IMR-90 (cell line): ENCODE measurements around the gene PGS1. TPM values are rescaled to one million over a fixed set of nuclear protein-coding genes. Genes with fewer than 3 reads are reported as not detected.

Source experiments
- ATAC-seq: fragments of 200-7000 bp; cut with Tn5 transposase; 2 replicates; pipeline ENCODE4 v1.9.1; 2020; ENCODE audit warnings: low read depth, mild to moderate bottlenecking, moderate library complexity
- BruUV-seq: library from RNA; stranded (reverse); fragments of 400-500 nt; replicated peaks from 2 replicates; lab custom pipeline; 2021; lab: Mats Ljungman, UMichigan
- CTCF ChIA-PET: fragments of 300-600 bp; formaldehyde crosslinking; extraction: SDS; loops from one replicate; lab custom pipeline; 2021; ENCODE audit warnings: antibody characterized with exemption; lab: Yijun Ruan, JAX
- POLR2A ChIA-PET: fragments of 300-600 bp; sonication (Branson Sonifier 250); formaldehyde crosslinking; loops from one replicate; lab custom pipeline; 2022; ENCODE audit warnings: antibody characterized with exemption; ENCODE audit not compliant: unreplicated experiment; lab: Charles Lee
- DNase-seq: peaks from one replicate; pipeline ENCODE4 v3.0.0; 2013
- H2AFZ ChIP-seq: replicated peaks from 2 replicates; pipeline ENCODE3; 2013; ENCODE audit warnings: low read length, mild to moderate bottlenecking; ENCODE audit not compliant: poor library complexity
- H2AK5ac ChIP-seq: 2 replicates; pipeline ENCODE4 v1.6.1; 2013; ENCODE audit warnings: low read depth, low read length, inconsistent platforms
- H2AK9ac ChIP-seq: replicated peaks from 2 replicates; pipeline ENCODE3; 2013; ENCODE audit warnings: mild to moderate bottlenecking, low read depth, low read length, moderate library complexity; ENCODE audit not compliant: poor library complexity
- H2BK120ac ChIP-seq: 2 replicates; pipeline ENCODE4 v1.6.1; 2013; ENCODE audit warnings: low read depth, low read length, inconsistent platforms
- H2BK15ac ChIP-seq: 3 replicates; pipeline ENCODE4 v1.6.1; 2013; ENCODE audit warnings: low read depth, low read length, inconsistent platforms
- H2BK20ac ChIP-seq: 2 replicates; pipeline ENCODE4 v1.6.1; 2013; ENCODE audit warnings: low read depth, mild to moderate bottlenecking, inconsistent platforms, low read length, moderate library complexity
- H2BK5ac ChIP-seq: 2 replicates; pipeline ENCODE4 v1.6.1; 2013; ENCODE audit warnings: mild to moderate bottlenecking, low read depth, low read length, inconsistent platforms; ENCODE audit not compliant: poor library complexity, severe bottlenecking
- H3K14ac ChIP-seq: replicated peaks from 2 replicates; pipeline ENCODE4 v1.6.1; 2013; ENCODE audit warnings: low read depth, low read length, inconsistent platforms
- H3K18ac ChIP-seq: 2 replicates; pipeline ENCODE4 v1.6.1; 2013; ENCODE audit warnings: low read depth, low read length, control low read depth
- H3K23ac ChIP-seq: 2 replicates; pipeline ENCODE4 v1.6.1; 2013; ENCODE audit warnings: low read depth, low read length, inconsistent platforms
- H3K27ac ChIP-seq: 2 replicates; pipeline ENCODE4 v1.5.1; 2013; ENCODE audit warnings: mild to moderate bottlenecking, control low read depth, low read length; ENCODE audit not compliant: insufficient read depth
- H3K27me3 ChIP-seq: 2 replicates; pipeline ENCODE4 v1.6.1; 2013; ENCODE audit warnings: low read length; ENCODE audit not compliant: control insufficient read depth, insufficient read depth
- H3K36me3 ChIP-seq: 2 replicates; pipeline ENCODE4 v1.6.1; 2013; ENCODE audit warnings: low read length, mixed read lengths; ENCODE audit not compliant: control insufficient read depth, insufficient read depth
- H3K4ac ChIP-seq: 2 replicates; pipeline ENCODE4 v1.6.1; 2013; ENCODE audit warnings: low read depth, low read length, inconsistent platforms
- H3K4me1 ChIP-seq: 2 replicates; pipeline ENCODE4 v1.6.1; 2013; ENCODE audit warnings: low read length, mixed read lengths; ENCODE audit not compliant: control insufficient read depth, insufficient read depth
- H3K4me2 ChIP-seq: 2 replicates; pipeline ENCODE4 v1.6.1; 2013; ENCODE audit warnings: low read depth, mild to moderate bottlenecking, control low read depth, low read length, moderate library complexity
- H3K4me3 ChIP-seq: 2 replicates; pipeline ENCODE4 v1.5.1; 2013; ENCODE audit warnings: low read depth, mild to moderate bottlenecking, control low read depth, low read length, moderate library complexity; ENCODE audit not compliant: insufficient read depth
- H3K56ac ChIP-seq: 2 replicates; pipeline ENCODE4 v1.6.1; 2013; ENCODE audit warnings: low read length, inconsistent platforms; ENCODE audit not compliant: insufficient read depth; ENCODE audit errors: extremely low read depth
- H3K79me1 ChIP-seq, 2 experiments: 2 replicates each; pipeline ENCODE4 v1.6.1; 2013; ENCODE audit warnings: low read length in 2 of 2, inconsistent platforms in 1 of 2, low read depth in 1 of 2
- H3K9ac ChIP-seq: 2 replicates; pipeline ENCODE4 v1.6.1; 2013; ENCODE audit warnings: low read depth, low read length, control low read depth
- H3K9me1 ChIP-seq: 2 replicates; pipeline ENCODE4 v1.6.1; 2013; ENCODE audit warnings: low read length, inconsistent platforms; ENCODE audit not compliant: insufficient read depth
- H3K9me3 ChIP-seq: 2 replicates; pipeline ENCODE4 v1.6.1; 2013; ENCODE audit warnings: low read length; ENCODE audit not compliant: control insufficient read depth, insufficient read depth
- H4K20me1 ChIP-seq: 2 replicates; pipeline ENCODE4 v1.6.1; 2013; ENCODE audit warnings: low read length, inconsistent platforms; ENCODE audit not compliant: insufficient read depth
- H4K5ac ChIP-seq: 2 replicates; pipeline ENCODE4 v1.6.1; 2013; ENCODE audit warnings: mild to moderate bottlenecking, low read depth, low read length, control low read depth
- H4K8ac ChIP-seq, 2 experiments: 2 replicates each; pipeline ENCODE4 v1.6.1; 2013; ENCODE audit warnings: low read depth in 2 of 2, low read length in 2 of 2, control low read depth in 1 of 2, inconsistent platforms in 1 of 2
- H4K91ac ChIP-seq: 2 replicates; pipeline ENCODE4 v1.6.1; 2013; ENCODE audit warnings: low read depth, low read length, inconsistent platforms; ENCODE audit not compliant: insufficient read depth
- BHLHE40 ChIP-seq: fragments of 150-350 bp; IDR thresholded peaks from 2 replicates; pipeline ENCODE4 v1.6.1; 2016; ENCODE audit warnings: mild to moderate bottlenecking, low read depth, low read length
- CEBPB ChIP-seq: IDR thresholded peaks from 2 replicates; pipeline ENCODE4 v1.6.1; 2012; ENCODE audit warnings: low read depth, low read length, improper control_type of control experiment
- CHD1 ChIP-seq: IDR thresholded peaks from 2 replicates; pipeline ENCODE4 v1.6.1; 2012; ENCODE audit warnings: low read depth, low read length, improper control_type of control experiment
- FOS ChIP-seq: fragments of 150-350 bp; IDR thresholded peaks from 2 replicates; pipeline ENCODE4 v1.6.1; 2016; ENCODE audit warnings: low read depth, low read length
- MAFK ChIP-seq: IDR thresholded peaks from 2 replicates; pipeline ENCODE4 v1.6.1; 2012; ENCODE audit warnings: low read depth, low read length, improper control_type of control experiment
- MAZ ChIP-seq: IDR thresholded peaks from 2 replicates; pipeline ENCODE4 v1.6.1; 2012; ENCODE audit warnings: low read depth, mild to moderate bottlenecking, low read length, improper control_type of control experiment, moderate library complexity, borderline replicate concordance
- MXI1 ChIP-seq: IDR thresholded peaks from 2 replicates; pipeline ENCODE4 v1.6.1; 2012; ENCODE audit warnings: low read depth, mild to moderate bottlenecking, low read length, moderate library complexity, borderline replicate concordance
- NFE2L2 ChIP-seq: fragments of 150-350 bp; IDR thresholded peaks from 2 replicates; pipeline ENCODE4 v1.6.1; 2016; ENCODE audit warnings: low read depth, mild to moderate bottlenecking, low read length
- POLR2A ChIP-seq: IDR thresholded peaks from 2 replicates; pipeline ENCODE4 v1.6.1; 2012; ENCODE audit warnings: mild to moderate bottlenecking, low read depth, low read length
- RAD21 ChIP-seq: IDR thresholded peaks from 2 replicates; pipeline ENCODE4 v1.6.1; 2012; ENCODE audit warnings: low read length, improper control_type of control experiment
- RCOR1 ChIP-seq: IDR thresholded peaks from 2 replicates; pipeline ENCODE4 v1.6.1; 2012; ENCODE audit warnings: mild to moderate bottlenecking, low read length, improper control_type of control experiment; ENCODE audit not compliant: insufficient replicate concordance
- RFX5 ChIP-seq: IDR thresholded peaks from 2 replicates; pipeline ENCODE4 v1.8.0; 2012; ENCODE audit warnings: low read depth, mild to moderate bottlenecking, low read length, moderate library complexity
- SMC3 ChIP-seq: fragments of 150-350 bp; IDR thresholded peaks from 2 replicates; pipeline ENCODE4 v1.6.1; 2016; ENCODE audit warnings: low read depth, mild to moderate bottlenecking, antibody characterized with exemption, low read length, moderate library complexity
- WGBS, 2 experiments: methylation state at CpG; one replicate each; pipeline versions ENCODE4 v1.1.5 to v1.1.7; 2013; ENCODE audit warnings: missing lambda C conversion rate in 2 of 2; ENCODE audit not compliant: insufficient read length in 1 of 2; ENCODE audit errors: extremely low coverage in 2 of 2; 5-methylcytosine and 5-hydroxymethylcytosine counted together
- dilution Hi-C: fragments of 300-500 bp; cut with HindIII; formaldehyde crosslinking; loops from one replicate; pipeline ENCODE4 v1.14.3; 2018; ENCODE audit warnings: low sequenced_read_pairs; ENCODE audit not compliant: unreplicated experiment
- in situ Hi-C: fragments of 300-500 bp; cut with MboI; formaldehyde crosslinking; loops from 3 replicates; pipeline ENCODE4 v1.14.3; 2019; ENCODE audit warnings: low sequenced_read_pairs, inconsistent platforms, mixed read lengths
- intact Hi-C: fragments of 100-400 bp; cut with micrococcal nuclease; formaldehyde crosslinking; loops from 2 replicates; pipeline ENCODE4 v1.10.0; 2022
- polyA plus RNA-seq, 3 experiments: library from polyadenylated mRNA; depleted of rRNA; stranded (reverse); fragments of >200 nt; gene quantifications; 2 replicates each; pipeline ENCODE4 v1.2.3, GENCODE V29; 2012; ENCODE audit warnings: low replicate concordance in 1 of 3
- total RNA-seq: library from RNA; depleted of rRNA; stranded (reverse); fragments of >200 nt; gene quantifications from 2 replicates; pipeline ENCODE4 v1.2.3, GENCODE V29; 2012
- TF ChIP-seq, protein P1 (sequence below): fragments of 150-350 bp; IDR thresholded peaks from 2 replicates; pipeline ENCODE4 v1.6.1; 2016; ENCODE audit warnings: low read depth, mild to moderate bottlenecking, low read length, moderate library complexity, borderline replicate concordance
- TF ChIP-seq, protein P2 (sequence below): conservative IDR thresholded peaks from 2 replicates; pipeline ENCODE4 v1.5.1; 2012; ENCODE audit warnings: mild to moderate bottlenecking, low read depth, low read length, improper control_type of control experiment
- TF ChIP-seq, protein P3 (sequence below): fragments of 150-350 bp; IDR thresholded peaks from 2 replicates; pipeline ENCODE4 v1.6.1; 2017; ENCODE audit warnings: mild to moderate bottlenecking, antibody characterized with exemption, low read length, low read depth

The PGS1 gene
- total and polyA plus RNA-seq, 2 of the 4 experiments (the other 2 are of a cell fraction): 18.5 to 43.2 TPM

DNA sequence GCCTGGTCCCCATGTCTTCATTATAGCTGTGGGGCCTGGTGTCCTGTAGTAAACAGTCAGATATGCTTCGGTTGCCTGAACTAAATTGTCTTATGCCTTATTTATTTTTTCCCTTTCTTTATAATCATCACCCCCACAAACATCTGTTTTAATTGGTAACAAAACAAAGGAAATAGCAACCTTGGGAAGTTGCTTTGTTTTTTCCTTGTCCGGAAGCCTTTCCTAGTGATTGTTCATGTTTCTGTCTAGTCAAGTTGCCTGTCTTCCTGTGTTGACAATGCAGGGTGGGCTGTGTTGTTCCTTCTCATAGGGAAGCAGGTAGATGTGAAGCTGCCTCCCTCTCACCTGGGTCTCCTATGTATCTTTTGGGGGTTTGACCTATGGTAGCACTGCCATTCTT, 16.7 kb downstream of the PGS1 start:
- H3K4ac ChIP-seq: peak overlapping the region; percentile 16; the same call in 1 of the 2 replicates
- intact Hi-C loops: no loop called here
- ChIA-PET CTCF (no interaction called here), POLR2A (no interaction called here)
- H2AK9ac ChIP-seq: no peak overlapping the region
- no peak overlapping the region for H2BK15ac ChIP-seq
- H3K14ac ChIP-seq: no peak overlapping the region
- peaks cover 48 to 88% of the 10 kb centered on the region in 2 experiments for H3K79me1 ChIP-seq
- no peak overlapping the region for H3K4me3 ChIP-seq
- no peak overlapping the region for H2BK20ac ChIP-seq
- no peak overlapping the region for H3K27ac ChIP-seq
- WGBS, 2 experiments: no CpG with 5 or more reads among the region's 2 CpGs
- dilution Hi-C loops: no loop called here
- H3K4me1 ChIP-seq: peaks cover 24% of the 10 kb centered on the region
- H3K4me2 ChIP-seq: no peak overlapping the region
- no peak for ATAC-seq
- no peaks in the 10 kb centered on the region for H3K27me3 ChIP-seq
- H4K8ac ChIP-seq: no peak overlapping the region
- peaks cover 49% of the 10 kb centered on the region for H3K9me1 ChIP-seq
- no TSS peak for BruUV-seq
- no peak overlapping the region for H3K56ac ChIP-seq
- peaks cover 42% of the 10 kb centered on the region for H3K36me3 ChIP-seq
- H2AK5ac ChIP-seq: peak overlapping the region; percentile 62
- peaks cover 40% of the 10 kb centered on the region for H4K20me1 ChIP-seq
- 0 out of 2 replicates have a peak overlapping the region, but pooled peaks have one; percentile 9 for H3K23ac ChIP-seq
- H2BK120ac ChIP-seq: no peak overlapping the region
- no peak overlapping the region for H4K5ac ChIP-seq
- peak overlapping the region; percentile 34 for H2BK5ac ChIP-seq
- no peaks in the 10 kb centered on the region for H3K9me3 ChIP-seq
- no peak overlapping the region for H4K91ac ChIP-seq
- no peak for DNase-seq
- H2AFZ ChIP-seq: no peak overlapping the region
- no peak overlapping the region for H3K18ac ChIP-seq
- TF ChIP-seq CHD1: no peak
- no peak for TF ChIP-seq BHLHE40
- no peak for TF ChIP-seq MAZ
- no peak for TF ChIP-seq RCOR1
- no peak for TF ChIP-seq CEBPB
- no peak for TF ChIP-seq MXI1
- TF ChIP-seq FOS: no peak
- TF ChIP-seq MAFK: no peak
- TF ChIP-seq, protein P1, sequence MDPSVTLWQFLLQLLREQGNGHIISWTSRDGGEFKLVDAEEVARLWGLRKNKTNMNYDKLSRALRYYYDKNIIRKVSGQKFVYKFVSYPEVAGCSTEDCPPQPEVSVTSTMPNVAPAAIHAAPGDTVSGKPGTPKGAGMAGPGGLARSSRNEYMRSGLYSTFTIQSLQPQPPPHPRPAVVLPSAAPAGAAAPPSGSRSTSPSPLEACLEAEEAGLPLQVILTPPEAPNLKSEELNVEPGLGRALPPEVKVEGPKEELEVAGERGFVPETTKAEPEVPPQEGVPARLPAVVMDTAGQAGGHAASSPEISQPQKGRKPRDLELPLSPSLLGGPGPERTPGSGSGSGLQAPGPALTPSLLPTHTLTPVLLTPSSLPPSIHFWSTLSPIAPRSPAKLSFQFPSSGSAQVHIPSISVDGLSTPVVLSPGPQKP: no peak
- TF ChIP-seq NFE2L2: no peak
- no peak for TF ChIP-seq SMC3
- TF ChIP-seq, protein P2, sequence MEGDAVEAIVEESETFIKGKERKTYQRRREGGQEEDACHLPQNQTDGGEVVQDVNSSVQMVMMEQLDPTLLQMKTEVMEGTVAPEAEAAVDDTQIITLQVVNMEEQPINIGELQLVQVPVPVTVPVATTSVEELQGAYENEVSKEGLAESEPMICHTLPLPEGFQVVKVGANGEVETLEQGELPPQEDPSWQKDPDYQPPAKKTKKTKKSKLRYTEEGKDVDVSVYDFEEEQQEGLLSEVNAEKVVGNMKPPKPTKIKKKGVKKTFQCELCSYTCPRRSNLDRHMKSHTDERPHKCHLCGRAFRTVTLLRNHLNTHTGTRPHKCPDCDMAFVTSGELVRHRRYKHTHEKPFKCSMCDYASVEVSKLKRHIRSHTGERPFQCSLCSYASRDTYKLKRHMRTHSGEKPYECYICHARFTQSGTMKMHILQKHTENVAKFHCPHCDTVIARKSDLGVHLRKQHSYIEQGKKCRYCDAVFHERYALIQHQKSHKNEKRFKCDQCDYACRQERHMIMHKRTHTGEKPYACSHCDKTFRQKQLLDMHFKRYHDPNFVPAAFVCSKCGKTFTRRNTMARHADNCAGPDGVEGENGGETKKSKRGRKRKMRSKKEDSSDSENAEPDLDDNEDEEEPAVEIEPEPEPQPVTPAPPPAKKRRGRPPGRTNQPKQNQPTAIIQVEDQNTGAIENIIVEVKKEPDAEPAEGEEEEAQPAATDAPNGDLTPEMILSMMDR: no peak
- no peak for TF ChIP-seq POLR2A
- no peak for TF ChIP-seq RAD21
- TF ChIP-seq, protein P3, sequence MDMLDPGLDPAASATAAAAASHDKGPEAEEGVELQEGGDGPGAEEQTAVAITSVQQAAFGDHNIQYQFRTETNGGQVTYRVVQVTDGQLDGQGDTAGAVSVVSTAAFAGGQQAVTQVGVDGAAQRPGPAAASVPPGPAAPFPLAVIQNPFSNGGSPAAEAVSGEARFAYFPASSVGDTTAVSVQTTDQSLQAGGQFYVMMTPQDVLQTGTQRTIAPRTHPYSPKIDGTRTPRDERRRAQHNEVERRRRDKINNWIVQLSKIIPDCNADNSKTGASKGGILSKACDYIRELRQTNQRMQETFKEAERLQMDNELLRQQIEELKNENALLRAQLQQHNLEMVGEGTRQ: no peak
- TF ChIP-seq RFX5: no peak
- no peak overlapping the region for H3K9ac ChIP-seq
- in situ Hi-C loops: no loop called here
